Measurements from ENCODE around the gene TPM1. TPM values are rescaled to one million over a fixed set of nuclear protein-coding genes. Genes with fewer than 3 reads are reported as not detected.
A peak's percentile ranks its signal among the peaks of the same experiment; 100 is the strongest.
"Not testable (repeated sequence)": the region's sequence is repeated elsewhere in the genome, so short reads cannot be mapped to it uniquely, and the experiment has no call there.

TPM1 gene
- 1,000 to 10,000 TPM; 8,049 to 9,104 TPM for total RNA-seq
- long read RNA-seq, transcript TPM1-207 (10 exons, 1,049 nt), result major isoform, 3,095 of 3,894 reads
- long read RNA-seq, transcript TPM1-208 (8 exons, 943 nt), result minor isoform, 20 of 3,894 reads
- long read RNA-seq, transcript TPM1-230 (10 exons, 1,100 nt), result minor isoform, 192 of 3,894 reads
- long read RNA-seq, transcript TPM1-201 (9 exons, 1,670 nt), result minor isoform, 12 of 3,894 reads
- long read RNA-seq, partial matches to known transcripts, result 449 of 3,894 reads
- long read RNA-seq, other reads (novel, unspliced or antisense), result 97 of 3,894 reads

DNA sequence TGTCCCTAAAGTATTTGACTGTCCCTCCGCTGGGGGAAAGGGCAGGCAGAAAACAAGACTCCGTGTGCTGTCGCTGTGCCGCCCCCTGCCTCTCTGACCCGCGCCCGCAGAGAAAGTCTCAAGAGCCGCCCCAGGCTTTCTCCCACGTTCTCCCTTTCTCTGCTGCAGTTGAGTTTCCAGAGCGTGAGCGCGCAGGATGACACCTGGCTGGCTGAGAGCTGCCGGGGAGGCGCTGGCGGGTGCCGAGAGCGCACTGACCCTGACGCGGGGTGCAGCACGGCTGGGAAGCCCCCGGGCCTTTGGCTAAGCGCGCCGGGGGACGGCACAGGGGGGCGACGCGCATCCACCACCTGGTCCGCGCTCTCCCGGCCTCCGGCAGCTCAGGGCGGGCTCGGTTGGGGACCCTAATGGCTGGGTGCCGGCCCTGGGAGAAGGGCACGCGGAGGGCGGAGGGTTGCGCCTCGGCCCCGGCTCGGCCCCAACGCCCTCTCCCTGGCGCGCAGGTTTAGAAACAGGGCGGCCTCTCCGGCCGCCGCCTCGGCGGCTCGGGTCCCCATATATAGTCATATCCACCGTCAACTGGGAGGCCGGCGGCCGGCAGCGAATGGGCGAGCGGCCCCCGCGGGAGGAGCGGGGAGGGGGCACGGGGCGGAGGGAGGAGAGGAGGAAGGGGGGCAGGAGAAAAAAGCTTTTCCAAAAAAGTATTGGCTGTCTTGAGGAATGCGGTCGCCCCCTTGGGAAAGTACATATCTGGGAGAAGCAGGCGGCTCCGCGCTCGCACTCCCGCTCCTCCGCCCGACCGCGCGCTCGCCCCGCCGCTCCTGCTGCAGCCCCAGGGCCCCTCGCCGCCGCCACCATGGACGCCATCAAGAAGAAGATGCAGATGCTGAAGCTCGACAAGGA is at the start of gene TPM1:
Gene TPM1, plus strand, starts transcription at position 774 of the 903 bp plus-strand sequence. Its CDS starts 83 bp downstream, at position 857.
- ATAC-seq (peak; percentile 82 to 87), DNase-seq (peak; percentile 87)
- intact Hi-C loops (cut with DNase I), result loop anchor here (5.0 to 10.0 kb wide), 3 partner anchors 117 to 195 kb away; no protein-coding TSS in a partner anchor

DNA sequence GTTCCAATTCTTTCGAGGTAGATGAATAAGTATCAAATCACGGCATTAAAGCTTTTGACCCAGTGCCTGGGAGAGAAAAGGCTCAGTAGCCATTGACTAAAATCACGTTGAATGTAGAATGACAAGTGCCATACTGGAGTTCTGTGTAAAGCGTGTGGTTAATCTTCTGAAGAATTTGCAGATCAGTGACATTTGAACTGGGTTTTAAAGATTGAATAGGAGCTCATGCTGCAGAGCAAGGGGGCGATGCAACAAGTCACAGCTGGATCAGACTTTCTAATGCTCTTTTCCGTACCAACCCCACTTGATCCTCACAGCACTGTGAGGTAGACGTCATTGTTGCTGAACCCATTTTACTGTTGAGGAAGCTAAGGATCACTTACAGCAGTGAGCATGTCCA is 49.5 kb upstream of the TPM1 start:
- DNase-seq, result no peak
- ATAC-seq, result no peak
- intact Hi-C loops (cut with DNase I), result no loop called here

DNA sequence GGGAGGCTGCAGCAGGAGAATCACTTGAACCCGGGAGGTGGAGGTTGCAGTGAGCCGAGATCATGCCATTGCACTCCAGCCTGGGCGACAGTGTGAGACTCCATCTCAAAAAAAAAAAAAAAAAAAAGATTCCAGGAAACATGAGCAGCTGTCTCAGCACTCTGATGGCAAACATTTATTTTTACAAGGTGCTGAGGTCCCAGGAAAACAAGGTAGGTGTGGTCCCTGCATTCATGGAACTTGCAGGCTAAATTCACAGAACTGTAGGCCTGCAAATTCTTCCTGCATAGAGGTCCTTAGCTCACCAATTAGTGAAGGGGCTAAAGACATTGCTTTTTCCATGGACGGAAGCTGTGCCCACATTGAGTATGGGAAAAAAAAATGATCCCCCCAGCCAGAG is 48.9 kb upstream of the TPM1 start:
- DNase-seq; ATAC-seq; intact Hi-C loops (cut with DNase I): not testable (repeated sequence)

DNA sequence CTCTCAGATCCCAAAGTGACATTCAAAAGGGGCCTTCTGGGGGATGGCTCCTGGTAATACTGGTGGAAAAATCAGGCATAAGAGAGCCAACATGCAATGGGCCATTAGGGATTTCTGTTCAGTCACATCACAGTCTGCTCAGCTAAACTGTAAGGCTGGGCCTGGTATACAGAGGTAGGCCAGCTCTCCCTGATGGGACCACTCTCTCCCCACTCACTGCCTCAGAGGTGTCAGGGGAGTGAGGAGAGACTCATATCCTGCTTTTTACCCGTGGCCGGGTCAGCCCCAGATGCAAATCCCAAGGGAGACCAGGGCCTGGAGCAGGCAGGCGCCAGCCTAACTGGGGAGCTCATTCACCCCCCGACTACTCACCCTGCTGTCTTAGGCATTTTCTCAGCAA is 48.1 kb upstream of the TPM1 start:
- ATAC-seq, result peak; percentile 11 to 65
- intact Hi-C loops (cut with DNase I), result no loop called here

DNA sequence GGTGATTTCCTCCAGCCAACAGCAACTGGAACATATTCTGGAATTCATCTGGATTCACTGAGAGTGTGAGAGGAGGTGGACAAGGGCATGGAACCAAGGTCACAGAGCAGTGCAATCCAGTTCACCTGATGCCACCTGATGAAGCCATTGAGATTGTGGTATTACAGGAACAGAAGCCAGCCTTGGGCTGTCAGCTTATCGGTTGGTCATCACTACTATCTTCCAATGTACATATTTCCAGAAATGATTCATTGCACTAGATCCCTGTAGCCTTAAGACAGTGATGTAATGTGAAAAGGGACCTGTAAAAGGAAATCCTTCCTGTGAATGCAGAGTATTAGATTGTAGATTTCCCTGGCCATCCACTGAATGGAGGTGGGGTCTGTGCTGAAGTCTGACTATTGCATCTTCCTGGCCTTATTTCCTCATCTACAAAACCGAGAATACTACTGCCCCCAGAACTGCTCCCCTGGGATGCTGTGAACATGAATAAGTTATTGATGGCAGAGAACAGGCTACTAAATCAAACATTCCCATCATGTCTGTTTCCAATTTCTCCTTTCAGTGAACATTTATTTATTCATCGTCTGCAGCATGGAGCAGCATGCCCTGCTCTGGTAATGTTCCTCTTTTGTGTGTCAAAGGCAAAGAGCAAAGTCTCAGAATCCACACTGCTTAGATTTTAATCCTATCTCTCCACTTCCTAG is 47.4 kb upstream of the TPM1 start:
- intact Hi-C loops (cut with DNase I), result no loop called here
- no peak for DNase-seq

More for the DNA sequence above, 48.1 kb upstream of the TPM1 start:
- DNase-seq, result no peak

DNA sequence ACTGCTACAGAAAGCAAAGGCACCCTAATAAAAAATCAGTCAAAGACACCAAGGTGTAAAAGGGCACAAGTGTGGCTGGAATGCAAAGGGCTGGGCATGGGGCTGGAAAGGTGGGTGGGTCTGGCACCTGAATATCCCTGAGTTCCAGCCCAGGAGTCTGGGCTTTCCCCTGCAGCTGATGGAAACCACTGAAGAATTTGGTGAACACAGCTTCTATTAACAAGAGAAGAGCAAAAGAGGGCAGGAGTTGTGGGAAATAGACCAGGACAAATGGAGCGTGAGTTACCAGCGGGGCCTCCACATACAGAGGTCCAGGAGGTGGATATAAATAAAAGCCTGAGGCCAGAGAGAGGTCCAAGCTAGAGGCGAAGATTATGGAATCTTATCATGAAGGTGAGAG is 45.1 kb upstream of the TPM1 start:
- ATAC-seq, result no peak
- intact Hi-C loops (cut with DNase I), result no loop called here
- DNase-seq, result no peak

More for the DNA sequence above, 47.4 kb upstream of the TPM1 start:
- ATAC-seq, result no peak

DNA sequence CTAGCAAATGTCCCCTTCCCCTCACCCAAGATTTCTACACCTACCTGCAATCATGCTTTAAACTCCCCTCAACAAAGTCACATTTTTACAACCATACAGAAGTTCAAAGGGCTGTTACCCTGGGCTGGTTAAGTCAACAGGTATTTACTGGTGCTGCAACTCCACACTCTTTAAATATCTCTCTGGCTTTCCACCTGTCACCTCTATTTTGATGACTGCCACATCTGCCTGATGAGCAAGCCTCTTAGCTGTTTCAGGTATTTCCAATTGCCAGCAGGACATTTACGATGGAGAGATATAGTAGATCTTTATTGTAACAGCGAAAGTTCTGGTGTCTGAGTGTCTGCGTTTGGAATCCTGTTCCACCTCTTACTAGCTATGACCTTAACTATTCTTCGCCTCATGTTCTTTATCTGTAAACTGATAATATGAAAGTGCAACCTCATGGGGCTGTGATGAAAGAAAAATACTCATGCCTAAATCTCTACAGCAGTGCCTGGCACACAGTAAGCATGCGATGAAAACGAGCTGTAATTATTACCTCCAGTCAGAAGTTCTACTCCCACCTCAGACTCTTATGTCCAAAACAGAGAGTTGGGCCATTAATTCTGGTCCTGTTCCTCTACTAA is 44.2 kb upstream of the TPM1 start:
- intact Hi-C loops (cut with DNase I), result no loop called here
- ATAC-seq (peak in 1 of 2 donors; percentile 57), DNase-seq (no peak)

DNA sequence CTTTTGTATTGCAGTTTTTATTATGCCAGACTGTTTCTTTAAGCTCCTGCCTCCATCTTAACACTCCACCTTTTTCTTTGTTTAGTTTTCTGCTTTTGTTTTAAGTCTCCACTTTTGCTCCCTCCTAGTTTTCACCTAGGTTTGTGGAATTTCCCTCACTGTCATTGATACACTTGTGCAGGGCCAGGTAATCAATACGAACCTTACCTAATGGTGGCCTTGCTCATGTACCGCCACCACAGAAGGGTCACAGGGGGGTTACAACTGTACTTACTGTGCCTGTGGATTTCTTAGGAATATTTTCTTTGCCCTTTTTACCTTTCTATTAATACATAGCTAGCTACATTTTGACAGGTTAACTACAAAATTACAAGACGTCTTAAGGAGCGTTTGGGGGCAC is 43.4 kb upstream of the TPM1 start:
- no peak for ATAC-seq
- no peak for DNase-seq
- intact Hi-C loops (cut with DNase I), result no loop called here

DNA sequence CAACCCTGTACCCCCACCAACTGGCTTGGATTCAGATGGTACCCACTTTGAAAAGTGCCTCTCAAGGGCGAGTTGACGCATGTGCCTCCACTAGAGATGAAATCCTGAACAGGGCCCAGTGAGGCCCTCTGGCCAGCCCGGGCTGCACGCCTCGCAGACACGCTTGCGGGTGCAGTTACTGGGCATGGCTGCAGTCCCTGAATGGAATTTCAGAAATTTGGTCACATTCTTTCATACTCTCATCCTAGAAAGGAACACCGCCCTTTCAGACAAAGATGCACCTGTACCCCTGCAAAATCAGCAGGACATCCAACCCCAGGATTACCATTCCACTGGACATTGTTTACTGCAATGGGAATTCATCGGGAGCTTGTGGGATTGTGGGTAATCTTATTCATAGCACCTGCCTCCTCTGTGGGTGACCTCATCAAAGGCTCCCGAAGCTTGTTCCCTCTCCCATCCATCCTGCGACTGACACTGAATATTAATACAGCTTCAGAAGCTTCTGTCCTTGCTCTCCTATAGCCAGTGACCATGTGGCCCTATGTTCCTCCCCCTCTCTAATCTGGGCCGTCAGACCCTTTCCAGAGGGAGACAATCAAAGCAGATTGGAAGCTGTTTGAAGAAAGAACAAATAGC is 42.5 kb upstream of the TPM1 start:
- DNase-seq (no peak), ATAC-seq (peak; percentile 30 to 48)
- intact Hi-C loops (cut with DNase I), result no loop called here

DNA sequence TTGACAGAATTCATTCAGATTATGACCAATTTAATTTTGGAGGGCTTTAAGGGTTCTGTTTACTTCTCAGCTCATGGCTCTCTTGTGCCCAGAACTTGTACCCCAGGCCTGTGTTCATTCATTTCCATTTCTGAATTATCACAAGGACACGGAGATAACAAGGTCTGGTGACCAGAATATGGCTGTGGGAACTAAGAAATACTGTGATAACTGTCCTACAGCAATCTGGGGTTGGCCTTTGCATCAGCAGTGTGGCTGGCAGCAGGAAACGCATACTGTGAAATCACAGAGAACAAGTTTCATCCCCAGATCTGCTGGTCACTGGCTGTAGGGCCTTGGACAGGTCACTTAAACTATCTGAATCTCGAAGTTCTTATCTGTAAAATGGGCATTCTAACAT is 41.8 kb upstream of the TPM1 start:
- intact Hi-C loops (cut with DNase I), result no loop called here
- no peak for DNase-seq
- ATAC-seq, result peak; percentile 51 to 71

DNA sequence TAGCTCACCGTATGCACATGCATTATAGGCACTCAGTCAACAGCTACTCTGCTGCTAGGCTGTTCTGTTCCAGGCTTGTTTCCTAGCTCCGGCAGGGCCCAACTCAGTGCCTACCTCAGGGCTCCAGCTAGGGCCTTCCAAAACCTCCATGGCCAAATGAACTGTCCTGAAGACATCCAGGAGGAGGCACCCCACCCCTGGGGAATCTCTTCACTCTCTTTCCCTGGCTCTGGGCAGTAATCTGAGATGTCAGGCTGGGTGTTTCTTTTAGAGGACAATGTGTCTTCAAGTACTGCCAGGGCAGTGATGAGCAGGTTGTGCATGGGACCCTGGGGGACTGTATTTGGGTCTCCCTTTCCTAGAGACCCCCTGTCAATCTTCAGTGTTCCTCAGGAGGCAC is 38.3 kb upstream of the TPM1 start:
- ATAC-seq (no peak), DNase-seq (no peak)
- intact Hi-C loops (cut with DNase I), result no loop called here

DNA sequence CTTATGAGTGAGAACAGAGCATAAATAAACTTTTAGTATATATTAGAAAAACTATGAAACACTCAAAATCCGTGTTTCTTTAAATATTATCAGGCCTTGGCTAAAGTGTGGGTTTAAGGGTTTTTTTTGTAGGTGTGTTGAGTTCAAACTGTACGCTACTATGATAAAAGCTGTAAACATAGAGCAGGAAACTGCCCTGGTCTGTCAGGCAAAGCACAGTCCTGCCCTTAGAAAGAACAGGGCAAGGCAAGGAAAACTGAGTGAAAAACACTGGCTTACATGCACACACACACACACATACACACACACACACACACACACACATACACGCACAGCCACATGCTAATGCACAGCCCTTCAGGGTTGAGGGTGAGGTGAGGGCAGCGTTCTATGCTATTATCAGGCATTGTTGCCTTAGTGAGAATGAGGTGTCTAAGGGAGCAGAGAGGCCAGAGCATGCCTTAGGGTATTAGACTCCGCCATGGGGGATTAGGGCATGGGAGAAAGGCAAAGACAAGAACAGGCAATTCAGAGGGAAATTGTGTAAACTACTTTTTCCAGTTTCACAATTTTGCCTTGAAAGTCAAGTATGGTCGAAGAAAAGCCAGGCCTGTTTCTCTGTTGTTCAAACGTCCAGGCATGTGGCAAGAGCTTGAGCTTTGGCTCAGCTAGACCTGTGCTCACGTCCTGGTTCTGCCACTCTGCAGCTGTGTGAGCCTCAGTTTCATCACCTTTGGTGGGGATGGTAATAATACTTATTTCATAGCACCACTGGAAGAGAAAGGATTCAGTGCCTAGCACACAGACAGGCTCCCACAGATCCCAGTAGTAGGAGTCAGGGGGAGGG is 36.3 kb upstream of the TPM1 start:
- ATAC-seq (peak; percentile 33 to 57), DNase-seq (no peak)
- intact Hi-C loops (cut with DNase I), result no loop called here

DNA sequence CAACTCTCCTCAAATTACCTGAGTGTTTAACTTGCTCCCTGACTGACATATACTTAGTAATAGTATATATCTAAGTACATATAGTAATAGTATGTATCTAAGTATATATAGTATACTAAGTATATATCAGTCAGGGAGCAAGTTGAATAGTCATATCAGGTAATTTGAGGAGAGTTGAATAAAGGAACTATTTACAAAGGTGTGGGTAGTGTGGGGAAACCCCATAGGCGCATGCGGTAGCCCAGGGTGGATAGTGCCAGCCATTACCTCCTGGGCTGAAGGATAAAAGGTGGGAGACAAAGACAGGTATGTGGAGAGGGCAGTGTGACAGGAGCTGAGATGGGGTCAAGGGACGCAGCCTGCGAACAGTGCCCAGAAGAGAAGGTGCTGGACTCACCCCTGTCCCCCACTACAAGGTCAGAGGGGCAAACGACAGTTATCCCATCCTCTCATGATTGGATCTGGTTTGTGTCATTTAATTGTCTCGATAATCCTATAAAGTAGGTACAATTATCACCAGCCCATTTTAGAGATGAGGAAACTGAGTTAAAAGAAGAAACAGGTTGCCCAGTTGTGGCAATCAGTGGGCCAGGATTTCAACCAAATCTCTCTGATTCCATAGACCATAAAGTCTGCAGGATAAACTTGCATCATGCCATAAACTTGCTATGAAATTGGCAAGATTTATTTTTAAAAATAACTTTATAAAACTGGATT is 34.1 kb upstream of the TPM1 start:
- DNase-seq (no peak), ATAC-seq (no peak)
- intact Hi-C loops (cut with DNase I), result no loop called here

DNA sequence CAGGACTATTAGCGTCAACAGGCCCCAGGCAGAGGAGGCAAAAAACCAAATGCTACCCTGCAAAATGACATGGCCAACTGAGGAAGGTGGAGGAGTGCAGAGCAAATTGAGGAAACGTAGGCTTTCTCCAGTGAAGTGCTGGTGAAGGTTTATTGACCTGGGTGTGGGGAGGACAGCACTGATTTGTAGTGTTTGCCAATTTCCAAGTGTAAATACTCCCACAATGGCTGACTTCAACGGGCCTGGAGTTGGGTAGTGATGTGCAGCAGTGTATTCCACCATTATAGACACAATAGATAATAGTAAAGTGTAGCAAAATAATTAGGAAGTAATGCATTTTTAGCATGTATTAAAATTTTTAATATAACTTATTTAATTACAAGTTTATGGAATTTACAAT is 32.2 kb upstream of the TPM1 start:
- ATAC-seq, result no peak
- DNase-seq, result no peak
- intact Hi-C loops (cut with DNase I), result no loop called here

DNA sequence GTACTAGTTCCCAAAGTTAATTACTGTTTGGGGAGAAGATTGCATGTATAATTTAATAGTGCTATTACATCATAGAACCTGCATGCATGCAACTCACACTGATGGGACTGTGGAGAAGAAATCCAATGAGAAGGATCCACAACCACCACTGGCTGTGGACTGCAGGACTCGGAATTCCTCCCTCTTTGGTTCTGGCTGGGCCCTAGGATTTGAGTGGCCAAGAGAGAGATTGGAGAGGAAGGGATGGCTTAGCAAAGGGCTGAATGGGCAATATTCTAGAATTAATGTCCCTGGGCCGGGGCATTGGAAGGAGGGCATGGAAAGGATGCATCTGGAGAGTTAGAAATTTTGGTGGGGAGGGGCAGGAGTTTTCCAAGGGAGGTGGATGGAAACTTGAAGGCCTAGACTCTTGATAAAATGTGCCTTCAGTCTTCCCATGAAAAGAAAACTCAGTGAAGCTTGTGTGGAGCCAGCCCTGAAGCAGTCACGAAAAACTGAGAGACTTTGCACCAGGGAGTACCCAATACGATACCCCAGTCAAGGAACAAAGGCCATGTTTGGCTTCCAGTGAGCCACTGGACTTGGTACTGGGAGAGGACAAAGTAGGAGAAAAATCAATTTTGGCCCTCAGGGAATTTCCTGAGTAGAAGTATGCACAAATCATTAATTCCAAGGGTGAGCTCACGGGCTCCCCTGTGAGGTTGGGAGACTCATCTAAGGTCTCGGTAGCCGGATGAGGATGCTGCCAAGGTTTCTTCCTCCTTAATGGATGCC is 31.4 kb upstream of the TPM1 start:
- DNase-seq (no peak), ATAC-seq (no peak)
- intact Hi-C loops (cut with DNase I), result no loop called here

DNA sequence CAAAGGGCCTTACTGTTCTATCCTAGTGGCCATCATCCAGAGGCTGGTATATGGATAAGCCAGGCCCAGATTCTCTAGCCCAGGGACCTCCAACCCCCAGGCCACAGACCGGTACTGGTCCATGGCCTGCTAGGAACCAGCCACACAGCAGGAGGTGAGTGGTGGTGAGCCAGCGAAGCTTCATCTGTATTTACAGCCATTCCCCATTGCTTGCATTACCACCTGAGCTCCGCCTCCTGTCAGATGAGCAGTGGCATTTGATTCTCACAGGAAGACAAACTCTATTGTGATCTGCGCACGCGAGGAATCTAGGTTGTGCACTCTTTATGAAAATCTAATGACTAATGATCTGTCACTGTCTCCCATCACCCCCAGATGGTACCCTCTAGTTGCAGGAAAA is 30.1 kb upstream of the TPM1 start:
- ATAC-seq (no peak), DNase-seq (no peak)
- intact Hi-C loops (cut with DNase I), result no loop called here
